Left cardiac atrium (tissue), 4 donors: ENCODE data around the gene SHFL. TPM values are rescaled to one million over a fixed set of nuclear protein-coding genes. Genes with fewer than 3 reads are reported as not detected.
A peak's percentile ranks its signal among the peaks of the same experiment; 100 is the strongest.

Source experiments
- ATAC-seq, 2 donors: fragments of 200-7000 bp; cut with Tn5 transposase; one replicate each; pipeline ENCODE4 v1.9.1; 2020; ENCODE audit warnings: mild to moderate bottlenecking in 2 of 2, moderate library complexity in 2 of 2
- DNase-seq: peaks from one replicate; pipeline ENCODE4 v3.0.0-alpha.2; 2020
- intact Hi-C, 2 donors: fragments of 100-400 bp; cut with DNase I; formaldehyde crosslinking; loops; one replicate each; pipeline versions ENCODE4 v1.14.1 to v1.15.1; 2022 to 2023
- total RNA-seq, 2 donors: library from RNA; stranded (reverse); fragmentation: NEBNext Ultra II Directional; extraction: Animal tissue kit (Norgen Biotek cat#: 25700); gene quantifications; one replicate each; pipeline ENCODE4 v1.2.1, GENCODE V29; 2021
- donor health status: DM: no; HTN: yes; CAD: no.
- donor health status: DM: no; HTN: yes; CAD: no; lungs with severe emphysema.
- donor health status: DM: yes; HTN: yes; CAD: no.
- donor health status: Dilated cardiomyopathy.

Gene SHFL
- total RNA-seq, 2 donors from 2014 or later, result 11.4 to 18.7 TPM

GRCh38 chr19:10105509-10106099, 19.5 kb downstream of the SHFL start:
- intact Hi-C loops, result no loop called here
- DNase-seq (no peak), ATAC-seq (no peak)

GRCh38 chr19:10106100-10106936, 20.2 kb downstream of the SHFL start, which contains the start of gene PPAN:
Gene PPAN (plus strand): TSS chr19:10106362. CDS start chr19:10106395, 33 bp downstream.
- intact Hi-C loops, result no loop called here
- DNase-seq (peak; percentile 99), ATAC-seq (peak; percentile 98)

- no peak for ATAC-seq
- intact Hi-C loops, result no loop called here
- no peak for DNase-seq
Measured at GRCh38 chr19:10107254-10107653, 21.1 kb downstream of the SHFL start.

GRCh38 chr19:10107817-10108367, 21.8 kb downstream of the SHFL start:
- no peak for ATAC-seq
- intact Hi-C loops, result no loop called here
- DNase-seq, result no peak

GRCh38 chr19:10109528-10109927, 23.4 kb downstream of the SHFL start:
- intact Hi-C loops, result no loop called here
- DNase-seq (no peak), ATAC-seq (no peak)

- ATAC-seq, result no peak
- DNase-seq, result no peak
- intact Hi-C loops, result no loop called here
Measured at GRCh38 chr19:10110076-10110971, 24.2 kb downstream of the SHFL start.

GRCh38 chr19:10110972-10111317, 24.8 kb downstream of the SHFL start:
- no peak for DNase-seq
- ATAC-seq, result no peak
- intact Hi-C loops, result no loop called here

- intact Hi-C loops, result no loop called here
- ATAC-seq (no peak), DNase-seq (no peak)
Measured at GRCh38 chr19:10111405-10111811, 25.3 kb downstream of the SHFL start, which contains the start of gene P2RY11. Gene P2RY11 (plus strand): TSS chr19:10111693. CDS start chr19:10111722, 29 bp downstream.

- peak in 1 of 2 donors; percentile 7 for ATAC-seq
- intact Hi-C loops, result no loop called here
Measured at GRCh38 chr19:10112037-10112761, 26.1 kb downstream of the SHFL start.

GRCh38 chr19:10112895-10113591, 26.9 kb downstream of the SHFL start:
- ATAC-seq (peak; percentile 30 to 38), DNase-seq (no peak)
- intact Hi-C loops, result no loop called here

More at GRCh38 chr19:10112037-10112761, 26.1 kb downstream of the SHFL start:
- no peak for DNase-seq

GRCh38 chr19:10113592-10113963, 27.5 kb downstream of the SHFL start:
- peak; percentile 1 for ATAC-seq

GRCh38 chr19:10113964-10114650, 28.0 kb downstream of the SHFL start:
- intact Hi-C loops, result no loop called here
- ATAC-seq (peak in 1 of 2 donors; percentile 1), DNase-seq (no peak)

More at GRCh38 chr19:10113592-10113963, 27.5 kb downstream of the SHFL start:
- intact Hi-C loops, result no loop called here
- DNase-seq, result no peak

- intact Hi-C loops, result no loop called here
- ATAC-seq (no peak), DNase-seq (no peak)
Measured at GRCh38 chr19:10114651-10115391, 28.7 kb downstream of the SHFL start.

- intact Hi-C loops, result no loop called here
- ATAC-seq (no peak), DNase-seq (no peak)
Measured at GRCh38 chr19:10115392-10116084, 29.4 kb downstream of the SHFL start.

GRCh38 chr19:10116085-10116865, 30.2 kb downstream of the SHFL start:
- no peak for DNase-seq
- intact Hi-C loops, result no loop called here
- no peak for ATAC-seq
